Measurements from ENCODE around the gene PLXNA4.

DNA sequence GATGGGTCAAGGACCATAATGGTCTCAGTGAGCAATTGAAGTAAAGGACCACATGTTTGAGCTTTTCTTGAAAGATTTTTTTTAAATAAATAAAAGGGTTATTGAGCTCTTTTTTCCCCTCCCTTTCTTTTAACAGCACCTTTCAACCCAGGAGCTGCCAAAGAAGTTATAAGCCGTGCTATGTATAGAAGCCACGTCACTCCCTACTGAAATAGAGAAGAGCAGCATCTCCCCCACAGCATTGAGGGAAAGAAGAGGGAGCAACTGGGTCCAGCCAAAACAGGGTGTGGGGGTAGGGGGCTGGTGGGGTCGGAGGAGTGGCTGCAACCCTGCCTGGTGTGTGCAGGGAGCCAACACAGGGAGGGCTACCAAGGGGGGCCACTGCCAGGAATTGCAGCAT, 227.2 kb downstream of the PLXNA4 start:
- TF ChIP-seq CTCF (IDR thresholded peaks at IDR 0.05) (no peak), EZH2 (IDR thresholded peaks at IDR 0.05; ENCODE audit: borderline replicate concordance, insufficient read depth, low read depth, low read length, poor library complexity, severe bottlenecking) (no peak)

Measured in B cell (primary cell).